Trophoblast cell (in vitro differentiated cells and primary cell): Measurements from ENCODE around the gene GSX1.

ENCODE experiments used
- DNase-seq, 2 donors: peaks; one replicate each; pipeline ENCODE4 v3.0.0-alpha.2; 2016
- H2AFZ ChIP-seq: 2 replicates; pipeline ENCODE4 v1.6.1; 2013; ENCODE audit warnings: low read length, moderate library complexity, mild to moderate bottlenecking; ENCODE audit not compliant: insufficient read depth, poor library complexity
- H2AK5ac ChIP-seq: 2 replicates; pipeline ENCODE4 v1.6.1; 2013; ENCODE audit warnings: mild to moderate bottlenecking, low read length
- H2BK120ac ChIP-seq: 2 replicates; pipeline ENCODE4 v1.6.1; 2013; ENCODE audit warnings: low read length, mild to moderate bottlenecking, moderate library complexity; ENCODE audit not compliant: insufficient read depth, poor library complexity
- H2BK12ac ChIP-seq: 2 replicates; pipeline ENCODE4 v1.6.1; 2013; ENCODE audit warnings: mild to moderate bottlenecking, low read length, moderate library complexity
- H2BK5ac ChIP-seq: 2 replicates; pipeline ENCODE4 v1.6.1; 2013; ENCODE audit warnings: low read length, low read depth, moderate library complexity, mild to moderate bottlenecking; ENCODE audit not compliant: poor library complexity
- H3K14ac ChIP-seq: 2 replicates; pipeline ENCODE4 v1.6.1; 2013; ENCODE audit warnings: mild to moderate bottlenecking, low read length
- H3K18ac ChIP-seq: 2 replicates; pipeline ENCODE4 v1.6.1; 2013; ENCODE audit warnings: mild to moderate bottlenecking, low read length
- H3K23ac ChIP-seq: 2 replicates; pipeline ENCODE4 v1.6.1; 2013; ENCODE audit warnings: low read length
- H3K27ac ChIP-seq: 2 replicates; pipeline ENCODE4 v1.5.1; 2013; ENCODE audit warnings: low read depth, mild to moderate bottlenecking, inconsistent platforms, low read length, moderate library complexity
- H3K27me3 ChIP-seq: 2 replicates; pipeline ENCODE4 v1.6.1; 2013; ENCODE audit warnings: inconsistent platforms, mild to moderate bottlenecking, low read length, moderate library complexity; ENCODE audit not compliant: insufficient read depth
- H3K36me3 ChIP-seq, 2 experiments: 1 replicate in 1 of 2; 2 replicates in 1 of 2; pipeline ENCODE4 v1.6.1; 2013; ENCODE audit warnings: low read length in 2 of 2, mild to moderate bottlenecking in 2 of 2, moderate library complexity in 1 of 2; ENCODE audit not compliant: insufficient read depth in 2 of 2, control insufficient read depth in 1 of 2
- H3K4ac ChIP-seq: 2 replicates; pipeline ENCODE4 v1.6.1; 2013; ENCODE audit warnings: low read depth, mild to moderate bottlenecking, low read length, moderate library complexity
- H3K4me1 ChIP-seq, 2 experiments: 1 replicate in 1 of 2; 2 replicates in 1 of 2; pipeline ENCODE4 v1.6.1; 2013; ENCODE audit warnings: low read length in 2 of 2, mild to moderate bottlenecking in 2 of 2, moderate library complexity in 1 of 2; ENCODE audit not compliant: insufficient read depth in 2 of 2, control insufficient read depth in 1 of 2
- H3K4me2 ChIP-seq: 2 replicates; pipeline ENCODE4 v1.6.1; 2013; ENCODE audit warnings: inconsistent platforms, mild to moderate bottlenecking, low read length, moderate library complexity
- H3K4me3 ChIP-seq: 2 replicates; pipeline ENCODE4 v1.5.1; 2013; ENCODE audit warnings: mild to moderate bottlenecking, low read depth, low read length, inconsistent platforms
- H3K79me1 ChIP-seq: one replicate; pipeline ENCODE4 v1.6.1; 2013; ENCODE audit warnings: low read length
- H3K79me2 ChIP-seq: 2 replicates; pipeline ENCODE4 v1.6.1; 2013; ENCODE audit warnings: low read length, mild to moderate bottlenecking; ENCODE audit not compliant: control insufficient read depth, insufficient read depth, poor library complexity
- H3K9ac ChIP-seq: 2 replicates; pipeline ENCODE4 v1.6.1; 2013; ENCODE audit warnings: mild to moderate bottlenecking, low read length
- H3K9me3 ChIP-seq: 2 replicates; pipeline ENCODE4 v1.6.1; 2013; ENCODE audit warnings: low read depth, mild to moderate bottlenecking, control low read depth, inconsistent platforms, low read length; ENCODE audit not compliant: insufficient read depth
- H4K12ac ChIP-seq: 2 replicates; pipeline ENCODE4 v1.6.1; 2013; ENCODE audit warnings: low read depth, mild to moderate bottlenecking, low read length, moderate library complexity
- H4K8ac ChIP-seq: 2 replicates; pipeline ENCODE4 v1.6.1; 2013; ENCODE audit warnings: low read depth, mild to moderate bottlenecking, low read length, moderate library complexity
- H4K91ac ChIP-seq: one replicate; pipeline ENCODE4 v1.6.1; 2013; ENCODE audit warnings: low read depth, mild to moderate bottlenecking, low read length, moderate library complexity
- WGBS: extraction: QIAGEN DNeasy Blood & Tissue Kit; methylation state at CpG from one replicate; pipeline ENCODE4 v1.1.7; 2013; ENCODE audit warnings: missing lambda C conversion rate; ENCODE audit not compliant: insufficient read length, insufficient coverage; ENCODE audit errors: extremely low coverage; 5-methylcytosine and 5-hydroxymethylcytosine counted together

GSX1 gene

DNA sequence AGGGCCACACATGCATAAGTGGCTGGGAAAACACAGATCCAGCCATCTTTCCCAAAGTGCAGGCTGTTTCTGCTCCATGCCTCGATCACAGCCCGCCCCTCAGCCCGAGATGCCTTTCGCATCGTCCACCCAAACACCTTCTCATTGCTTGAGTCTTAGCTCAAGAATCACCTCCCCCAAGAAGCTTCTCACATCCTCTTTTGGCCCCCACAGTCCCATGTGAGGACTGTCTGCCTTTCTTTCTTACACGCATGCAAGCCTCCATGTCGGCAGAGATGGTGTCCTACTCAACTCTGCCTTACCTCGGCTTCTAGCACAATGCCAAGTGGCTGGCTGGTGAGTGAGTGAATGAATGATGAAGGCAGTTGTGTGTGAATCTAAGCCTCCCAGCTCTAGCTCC, 18.1 kb upstream of the GSX1 start:
- H3K27ac ChIP-seq: no peak overlapping the region
- DNase-seq: no peak
- H2AK5ac ChIP-seq: no peak overlapping the region
- no peak overlapping the region for H2AFZ ChIP-seq
- H3K36me3 ChIP-seq: no peaks in the 10 kb centered on the region
- H3K4me3 ChIP-seq: no peak overlapping the region
- H2BK120ac ChIP-seq: no peak overlapping the region
- H3K9me3 ChIP-seq: no peaks in the 10 kb centered on the region
- H3K14ac ChIP-seq: no peak overlapping the region
- peaks cover 2% of the 10 kb centered on the region for H3K27me3 ChIP-seq
- no peak overlapping the region for H3K4ac ChIP-seq
- no peak overlapping the region for H4K8ac ChIP-seq
- no peak overlapping the region for H3K23ac ChIP-seq
- no peaks in the 10 kb centered on the region for H3K4me1 ChIP-seq
- no peak overlapping the region for H3K9ac ChIP-seq
- no peak overlapping the region for H3K4me2 ChIP-seq
- H2BK5ac ChIP-seq: no peak overlapping the region
- no peak overlapping the region for H4K12ac ChIP-seq
- no peaks in the 10 kb centered on the region for H3K79me2 ChIP-seq
- no peak overlapping the region for H2BK12ac ChIP-seq
- H3K79me1 ChIP-seq: no peaks in the 10 kb centered on the region
- H3K18ac ChIP-seq: no peak overlapping the region
- no peak overlapping the region for H4K91ac ChIP-seq
- WGBS: no CpG with 5 or more reads among the region's 8 CpGs

DNA sequence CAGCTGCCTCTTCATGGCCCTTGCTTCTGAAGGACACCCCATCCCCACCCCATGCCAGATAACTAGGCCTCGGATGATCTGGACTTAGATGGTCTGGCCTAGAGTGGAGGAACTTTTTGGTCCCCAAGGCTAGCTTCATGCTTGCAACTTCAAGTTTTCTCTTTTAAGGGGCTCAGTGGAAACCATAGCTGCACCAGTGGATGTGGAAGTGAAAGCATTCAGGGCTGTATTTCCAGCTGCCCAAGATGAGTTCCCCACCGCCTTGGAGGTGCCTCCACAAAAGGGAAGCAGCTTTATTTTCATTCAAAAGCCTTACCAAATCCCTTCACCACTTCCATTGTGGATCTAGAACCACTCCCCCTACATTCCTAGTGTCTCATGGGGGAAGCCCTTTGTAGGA, 17.6 kb upstream of the GSX1 start:
- Histone ChIP-seq H3K9ac (no peak overlapping the region), H3K36me3 (no peaks in the 10 kb centered on the region), H4K8ac (no peak overlapping the region), H3K27ac (no peak overlapping the region), H2BK120ac (no peak overlapping the region), H3K79me2 (no peaks in the 10 kb centered on the region), H2AFZ (no peak overlapping the region), H3K14ac (no peak overlapping the region), H3K4me1 (no peaks in the 10 kb centered on the region), H3K4ac (no peak overlapping the region), H3K4me3 (no peak overlapping the region), H3K4me2 (no peak overlapping the region), H2BK12ac (no peak overlapping the region), H3K9me3 (no peaks in the 10 kb centered on the region), H3K18ac (no peak overlapping the region), H3K23ac (no peak overlapping the region), H4K12ac (no peak overlapping the region), H2AK5ac (no peak overlapping the region), H4K91ac (no peak overlapping the region), H3K27me3 (peaks cover 2% of the 10 kb centered on the region), H3K79me1 (no peaks in the 10 kb centered on the region), H2BK5ac (no peak overlapping the region)
- no CpG with 5 or more reads among the region's 2 CpGs for WGBS
- no peak for DNase-seq

DNA sequence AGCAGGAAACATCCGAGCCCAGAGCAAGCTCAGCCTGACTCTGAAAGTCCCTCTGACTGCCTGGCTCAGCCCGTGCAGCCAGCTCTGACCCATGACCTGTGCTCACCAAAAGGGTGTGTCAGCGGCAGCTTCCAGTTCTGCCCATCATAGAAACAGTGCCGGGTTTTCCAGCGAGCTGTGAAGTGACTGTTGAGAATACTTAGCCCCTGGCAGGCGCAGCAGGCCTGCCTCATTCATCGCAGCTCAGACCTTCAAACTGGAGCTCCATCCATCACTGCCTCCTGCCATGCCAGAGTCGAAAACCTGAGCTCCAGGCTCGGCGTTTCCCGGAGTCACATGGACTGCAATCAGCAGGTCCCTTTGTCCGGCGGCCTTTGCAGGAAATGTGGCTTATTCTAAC, 16.3 kb upstream of the GSX1 start:
- H2AFZ ChIP-seq: no peak overlapping the region
- H3K79me2 ChIP-seq: no peaks in the 10 kb centered on the region
- H4K91ac ChIP-seq: no peak overlapping the region
- H2BK12ac ChIP-seq: no peak overlapping the region
- no peaks in the 10 kb centered on the region for H3K4me1 ChIP-seq
- H3K79me1 ChIP-seq: no peaks in the 10 kb centered on the region
- DNase-seq: no peak
- H3K18ac ChIP-seq: no peak overlapping the region
- peaks cover 2% of the 10 kb centered on the region for H3K27me3 ChIP-seq
- H2BK120ac ChIP-seq: no peak overlapping the region
- H3K36me3 ChIP-seq: no peaks in the 10 kb centered on the region
- H3K14ac ChIP-seq: no peak overlapping the region
- no peak overlapping the region for H3K4me3 ChIP-seq
- H4K8ac ChIP-seq: no peak overlapping the region
- no peak overlapping the region for H3K4ac ChIP-seq
- no peak overlapping the region for H3K23ac ChIP-seq
- no peaks in the 10 kb centered on the region for H3K9me3 ChIP-seq
- WGBS: no CpG with 5 or more reads among the region's 13 CpGs
- H2BK5ac ChIP-seq: no peak overlapping the region
- H3K27ac ChIP-seq: no peak overlapping the region
- H3K4me2 ChIP-seq: no peak overlapping the region
- H3K9ac ChIP-seq: no peak overlapping the region
- H2AK5ac ChIP-seq: no peak overlapping the region
- H4K12ac ChIP-seq: no peak overlapping the region

DNA sequence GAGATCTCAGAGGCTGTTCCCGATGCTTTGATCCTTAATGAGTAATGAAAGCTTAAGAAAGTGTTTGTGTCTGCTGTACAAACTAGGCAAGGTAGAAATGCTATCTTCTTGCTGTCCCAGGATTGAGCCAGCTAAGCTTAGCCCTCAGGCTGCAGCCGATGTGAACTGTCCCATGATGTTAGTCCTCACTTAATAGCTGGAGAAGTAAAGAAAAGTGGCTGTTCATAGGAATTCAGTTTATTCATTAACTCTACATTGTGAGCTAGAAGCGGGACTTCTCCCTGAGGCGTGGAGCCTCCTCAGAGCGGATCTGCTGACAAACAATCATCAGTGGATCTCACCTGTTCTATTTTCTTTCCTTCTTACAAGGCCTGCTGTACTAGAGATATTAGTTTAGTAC, 10.1 kb upstream of the GSX1 start:
- Histone ChIP-seq H2BK120ac (no peak overlapping the region), H3K4me1 (no peaks in the 10 kb centered on the region), H4K8ac (no peak overlapping the region), H2BK5ac (no peak overlapping the region), H3K79me1 (no peaks in the 10 kb centered on the region), H4K91ac (no peak overlapping the region), H2AFZ (no peak overlapping the region), H3K9ac (no peak overlapping the region), H3K27me3 (no peaks in the 10 kb centered on the region), H3K27ac (no peak overlapping the region), H3K4ac (no peak overlapping the region), H3K18ac (no peak overlapping the region), H3K14ac (no peak overlapping the region), H2BK12ac (no peak overlapping the region), H3K23ac (no peak overlapping the region), H3K79me2 (no peaks in the 10 kb centered on the region), H4K12ac (no peak overlapping the region), H2AK5ac (no peak overlapping the region), H3K36me3 (no peaks in the 10 kb centered on the region), H3K9me3 (no peaks in the 10 kb centered on the region), H3K4me3 (no peak overlapping the region), H3K4me2 (no peak overlapping the region)
- WGBS: no CpG with 5 or more reads among the region's 5 CpGs
- no peak for DNase-seq
